ENCODE results near the gene NGDN.
A peak's percentile ranks its signal among the peaks of the same experiment; 100 is the strongest.
"Not testable (repeated sequence)": the region's sequence is repeated elsewhere in the genome, so short reads cannot be mapped to it uniquely, and the experiment has no call there.

Gene NGDN

GRCh38 chr14:23469127-23469905 is at the start of gene NGDN:
TSS of gene NGDN (plus strand) at chr14:23469703. CDS start at chr14:23469716, 13 bp downstream.
- no peaks in the 10 kb centered on the region for H3K9me3 ChIP-seq
- H3K27me3 ChIP-seq = no peaks in the 10 kb centered on the region
- peak; percentile 94 for TF ChIP-seq CTCF (IDR thresholded peaks at IDR 0.05)
- H3K27ac ChIP-seq = peak within 1 kb of the TSS; percentile 81
- peaks cover 24% of the 10 kb centered on the region for H3K36me3 ChIP-seq
- H3K4me1 ChIP-seq (ENCODE audit: control insufficient read depth in 1 of 2, insufficient read depth in 1 of 2, low read depth in 1 of 2, low read length in 1 of 2) = peaks cover 9 to 16% of the 10 kb centered on the region in 2 experiments
- H3K4me3 ChIP-seq (ENCODE audit: low read depth in 1 of 2, low read length in 1 of 2) = peak within 1 kb of the TSS; percentile 79 to 82

GRCh38 chr14:23421594-23421993 is 47.9 kb upstream of the NGDN start:
- H3K36me3 ChIP-seq = no peaks in the 10 kb centered on the region
- H3K4me1 ChIP-seq (ENCODE audit: control insufficient read depth in 1 of 2, insufficient read depth in 1 of 2, low read depth in 1 of 2, low read length in 1 of 2) = no peaks in the 10 kb centered on the region
- no peak overlapping the region for H3K4me3 ChIP-seq (ENCODE audit: low read depth in 1 of 2, low read length in 1 of 2)
- TF ChIP-seq CTCF (IDR thresholded peaks at IDR 0.05) = no peak
- H3K27me3 ChIP-seq = peaks cover 9% of the 10 kb centered on the region
- H3K27ac ChIP-seq = no peak overlapping the region
- no peaks in the 10 kb centered on the region for H3K9me3 ChIP-seq

GRCh38 chr14:23423657-23424056 is 45.8 kb upstream of the NGDN start:
- H3K9me3 ChIP-seq = no peaks in the 10 kb centered on the region
- H3K4me3 ChIP-seq (ENCODE audit: low read depth in 1 of 2, low read length in 1 of 2) = no peak overlapping the region
- TF ChIP-seq CTCF (IDR thresholded peaks at IDR 0.05) = no peak

GRCh38 chr14:23425169-23425568 is 44.3 kb upstream of the NGDN start:
- Histone ChIP-seq H3K27ac (no peak overlapping the region), H3K27me3 (peaks cover 5% of the 10 kb centered on the region), H3K9me3 (no peaks in the 10 kb centered on the region), H3K4me3 (ENCODE audit: low read depth in 1 of 2, low read length in 1 of 2) (no peak overlapping the region), H3K36me3 (no peaks in the 10 kb centered on the region), H3K4me1 (ENCODE audit: control insufficient read depth in 1 of 2, insufficient read depth in 1 of 2, low read depth in 1 of 2, low read length in 1 of 2) (no peaks in the 10 kb centered on the region)
- TF ChIP-seq CTCF (IDR thresholded peaks at IDR 0.05) = no peak

More at GRCh38 chr14:23423657-23424056, 45.8 kb upstream of the NGDN start:
- no peaks in the 10 kb centered on the region for H3K4me1 ChIP-seq (ENCODE audit: control insufficient read depth in 1 of 2, insufficient read depth in 1 of 2, low read depth in 1 of 2, low read length in 1 of 2)
- H3K27me3 ChIP-seq = peaks cover 9% of the 10 kb centered on the region
- H3K27ac ChIP-seq = no peak overlapping the region
- H3K36me3 ChIP-seq = no peaks in the 10 kb centered on the region

- H3K27me3 ChIP-seq; H3K4me3 ChIP-seq (ENCODE audit: low read depth in 1 of 2, low read length in 1 of 2); H3K4me1 ChIP-seq (ENCODE audit: control insufficient read depth in 1 of 2, insufficient read depth in 1 of 2, low read depth in 1 of 2, low read length in 1 of 2); H3K27ac ChIP-seq; H3K9me3 ChIP-seq; H3K36me3 ChIP-seq: not testable (repeated sequence)
Measured at GRCh38 chr14:23425798-23426197, 43.7 kb upstream of the NGDN start.

- H3K27ac ChIP-seq = no peak overlapping the region
- H3K4me3 ChIP-seq (ENCODE audit: low read depth in 1 of 2, low read length in 1 of 2) = no peak overlapping the region
- peaks cover 11% of the 10 kb centered on the region for H3K27me3 ChIP-seq
- H3K4me1 ChIP-seq (ENCODE audit: control insufficient read depth in 1 of 2, insufficient read depth in 1 of 2, low read depth in 1 of 2, low read length in 1 of 2) = no peaks in the 10 kb centered on the region
- TF ChIP-seq CTCF (IDR thresholded peaks at IDR 0.05) = no peak
- no peaks in the 10 kb centered on the region for H3K9me3 ChIP-seq
- H3K36me3 ChIP-seq = no peaks in the 10 kb centered on the region
Measured at GRCh38 chr14:23428686-23429495, 40.6 kb upstream of the NGDN start.
